ENCODE measurements around the gene CABP4. TPM values are rescaled to one million over a fixed set of nuclear protein-coding genes. Genes with fewer than 3 reads are reported as not detected.

Gene CABP4
- total RNA-seq, 1 experiment from 2014 or later: not detected

- TF ChIP-seq CTCF (IDR thresholded peaks at IDR 0.05 in 2 of 3, conservative IDR thresholded peaks at IDR 0.05 in 1 of 3; ENCODE audit: borderline replicate concordance in 1 of 3, insufficient read depth in 1 of 3, low read depth in 2 of 3, low read length in 2 of 3) (no peak), JUND (IDR thresholded peaks at IDR 0.05) (no peak), SP1 (IDR thresholded peaks at IDR 0.05; ENCODE audit: low read depth) (no peak), RAD21 (IDR thresholded peaks at IDR 0.05; ENCODE audit: low read depth) (no peak), ZFX (IDR thresholded peaks at IDR 0.05) (no peak), CEBPB (IDR thresholded peaks at IDR 0.05; ENCODE audit: low read depth) (no peak), FOSL1 (IDR thresholded peaks at IDR 0.05; ENCODE audit: low read depth) (no peak), CBX3 (IDR thresholded peaks at IDR 0.05; ENCODE audit: low read depth) (no peak), TCF7L2 (IDR thresholded peaks at IDR 0.05; ENCODE audit: borderline replicate concordance, extremely low read depth, insufficient read depth, insufficient read length) (no peak), REST (IDR thresholded peaks at IDR 0.05; ENCODE audit: low read depth) (no peak)
- TF ChIP-seq, protein P1, sequence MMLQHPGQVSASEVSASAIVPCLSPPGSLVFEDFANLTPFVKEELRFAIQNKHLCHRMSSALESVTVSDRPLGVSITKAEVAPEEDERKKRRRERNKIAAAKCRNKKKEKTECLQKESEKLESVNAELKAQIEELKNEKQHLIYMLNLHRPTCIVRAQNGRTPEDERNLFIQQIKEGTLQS (IDR thresholded peaks at IDR 0.05): no peak
- TF ChIP-seq, protein P2, sequence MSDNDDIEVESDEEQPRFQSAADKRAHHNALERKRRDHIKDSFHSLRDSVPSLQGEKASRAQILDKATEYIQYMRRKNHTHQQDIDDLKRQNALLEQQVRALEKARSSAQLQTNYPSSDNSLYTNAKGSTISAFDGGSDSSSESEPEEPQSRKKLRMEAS (IDR thresholded peaks at IDR 0.05): no peak
- no TSS peak for BruUV-seq (replicated peaks)
- Histone ChIP-seq H3K27me3 (ENCODE audit: insufficient read depth, low read length) (no peaks in the 10 kb centered on the region), H3K9me2 (ENCODE audit: insufficient read depth) (no peaks in the 10 kb centered on the region), H3K4me2 (ENCODE audit: low read length) (no peak overlapping the region), H2AFZ (ENCODE audit: low read depth, low read length, poor library complexity, severe bottlenecking) (no peak overlapping the region), H3K9me3 (ENCODE audit: control insufficient read depth in 1 of 2, insufficient read depth in 1 of 2, low read depth in 1 of 2, low read length in 2 of 2) (no peaks in the 10 kb centered on the region), H3K9ac (ENCODE audit: low read length) (no peak overlapping the region), H3K4me1 (ENCODE audit: control insufficient read depth in 1 of 2, insufficient read depth in 2 of 2, low read length in 2 of 2) (no peaks in the 10 kb centered on the region), H3K4me3 (replicated peaks in 1 of 2; ENCODE audit: low read depth in 1 of 2, low read length in 2 of 2) (no peak overlapping the region), H4K20me1 (ENCODE audit: insufficient read depth) (no peaks in the 10 kb centered on the region), H3K79me2 (ENCODE audit: insufficient read depth, low read length) (no peaks in the 10 kb centered on the region), H3K27ac (ENCODE audit: low read depth, low read length) (no peak overlapping the region), H3K36me3 (ENCODE audit: control insufficient read depth in 1 of 2, insufficient read depth in 2 of 2, low read length in 2 of 2) (no peaks in the 10 kb centered on the region)
- CTCF ChIA-PET: no interaction called here
- POLR2A ChIA-PET: no interaction called here
- no peak for ATAC-seq
- RAD21 ChIA-PET (ENCODE audit: low non-redundant PET in 1 of 2, low total read pairs in 2 of 2, uncharacterized antibody in 2 of 2, unreplicated experiment in 2 of 2): no interaction called here
- intact Hi-C loops (cut with micrococcal nuclease): no loop called here
- no peak for DNase-seq (ENCODE audit: low read depth, low spot score)
These were observed 1.0 kb downstream of the CABP4 start for GRCh38 chr11:67456068-67456705.

Measured in HCT116 (cell line).